GM10266 (cell line): ENCODE measurements around the gene MACF1.

ENCODE experiments used
- DNase-seq: peaks from one replicate; pipeline ENCODE4 v3.0.0; 2012; ENCODE audit errors: extremely low spot score
- TF ChIP-seq, protein P1 (sequence below): IDR thresholded peaks from 2 replicates; pipeline ENCODE4 v1.5.1; 2012; ENCODE audit warnings: mild to moderate bottlenecking, low read depth; ENCODE audit not compliant: control insufficient read depth, insufficient read depth; ENCODE audit errors: missing control alignments

Gene MACF1

GRCh38 chr1:39531526-39531925 lies 327.0 kb downstream of the MACF1 start:
- TF ChIP-seq, protein P1, sequence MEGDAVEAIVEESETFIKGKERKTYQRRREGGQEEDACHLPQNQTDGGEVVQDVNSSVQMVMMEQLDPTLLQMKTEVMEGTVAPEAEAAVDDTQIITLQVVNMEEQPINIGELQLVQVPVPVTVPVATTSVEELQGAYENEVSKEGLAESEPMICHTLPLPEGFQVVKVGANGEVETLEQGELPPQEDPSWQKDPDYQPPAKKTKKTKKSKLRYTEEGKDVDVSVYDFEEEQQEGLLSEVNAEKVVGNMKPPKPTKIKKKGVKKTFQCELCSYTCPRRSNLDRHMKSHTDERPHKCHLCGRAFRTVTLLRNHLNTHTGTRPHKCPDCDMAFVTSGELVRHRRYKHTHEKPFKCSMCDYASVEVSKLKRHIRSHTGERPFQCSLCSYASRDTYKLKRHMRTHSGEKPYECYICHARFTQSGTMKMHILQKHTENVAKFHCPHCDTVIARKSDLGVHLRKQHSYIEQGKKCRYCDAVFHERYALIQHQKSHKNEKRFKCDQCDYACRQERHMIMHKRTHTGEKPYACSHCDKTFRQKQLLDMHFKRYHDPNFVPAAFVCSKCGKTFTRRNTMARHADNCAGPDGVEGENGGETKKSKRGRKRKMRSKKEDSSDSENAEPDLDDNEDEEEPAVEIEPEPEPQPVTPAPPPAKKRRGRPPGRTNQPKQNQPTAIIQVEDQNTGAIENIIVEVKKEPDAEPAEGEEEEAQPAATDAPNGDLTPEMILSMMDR = no peak

GRCh38 chr1:39533442-39533841 lies 328.9 kb downstream of the MACF1 start:
- DNase-seq = no peak
- TF ChIP-seq, protein P1 = no peak

More at GRCh38 chr1:39531526-39531925, 327.0 kb downstream of the MACF1 start:
- no peak for DNase-seq
